HK-2 (cell line): ENCODE data around the gene CCDC194.
A peak's percentile ranks its signal among the peaks of the same experiment; 100 is the strongest.
"Not testable (repeated sequence)": the region's sequence is repeated elsewhere in the genome, so short reads cannot be mapped to it uniquely, and the experiment has no call there.

Source experiments
- DNase-seq: peaks from one replicate; pipeline ENCODE4 v3.0.0-alpha.2; 2018; ENCODE audit not compliant: unreplicated experiment

Gene CCDC194

DNA sequence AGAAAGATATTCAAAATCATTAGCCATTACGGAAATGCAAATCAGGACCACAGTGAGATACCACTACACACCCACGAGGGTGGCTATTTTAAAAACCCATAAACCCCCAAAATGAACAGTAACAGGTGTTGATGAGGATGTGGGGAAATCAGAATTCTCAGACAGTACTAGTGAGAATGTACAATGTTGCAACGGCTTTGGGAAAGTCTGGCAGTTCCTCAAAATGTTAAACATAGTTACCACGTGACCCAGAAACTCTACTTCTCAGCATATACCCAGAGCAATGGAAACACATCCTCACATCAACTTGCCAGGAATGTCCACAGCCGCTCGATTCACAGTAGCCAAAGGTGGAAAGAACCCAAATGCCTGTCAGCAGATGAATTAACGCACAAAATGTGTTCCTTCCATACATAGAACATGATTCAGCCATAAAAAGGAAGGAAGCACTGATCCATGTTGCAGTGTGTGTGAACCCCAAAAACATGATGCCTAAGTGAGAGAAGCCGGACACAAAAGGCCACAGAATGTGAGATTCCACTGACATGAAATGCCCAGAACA, 23.9 kb downstream of the CCDC194 start:
- no peak for DNase-seq

DNA sequence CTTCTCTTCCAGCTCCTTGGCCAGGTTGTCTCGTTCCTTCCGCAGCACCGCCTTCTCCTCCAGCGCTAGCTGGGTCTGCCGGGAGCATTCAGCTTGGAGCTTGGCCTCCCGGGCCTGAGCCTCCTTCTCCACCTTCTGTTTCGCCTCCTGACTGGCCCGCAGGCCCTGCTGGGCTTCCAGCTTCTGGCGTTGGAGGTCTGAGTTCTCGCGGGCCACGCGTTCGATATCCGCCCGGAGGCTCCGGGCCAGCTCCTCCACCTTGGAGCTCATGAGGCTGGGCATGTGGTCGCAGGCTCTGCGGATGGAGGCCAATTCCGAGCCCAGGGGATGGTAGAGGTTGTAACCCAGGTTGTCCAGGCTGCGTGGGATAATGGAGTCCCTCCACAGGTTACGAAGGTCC, 28.6 kb downstream of the CCDC194 start:
- DNase-seq: no peak

DNA sequence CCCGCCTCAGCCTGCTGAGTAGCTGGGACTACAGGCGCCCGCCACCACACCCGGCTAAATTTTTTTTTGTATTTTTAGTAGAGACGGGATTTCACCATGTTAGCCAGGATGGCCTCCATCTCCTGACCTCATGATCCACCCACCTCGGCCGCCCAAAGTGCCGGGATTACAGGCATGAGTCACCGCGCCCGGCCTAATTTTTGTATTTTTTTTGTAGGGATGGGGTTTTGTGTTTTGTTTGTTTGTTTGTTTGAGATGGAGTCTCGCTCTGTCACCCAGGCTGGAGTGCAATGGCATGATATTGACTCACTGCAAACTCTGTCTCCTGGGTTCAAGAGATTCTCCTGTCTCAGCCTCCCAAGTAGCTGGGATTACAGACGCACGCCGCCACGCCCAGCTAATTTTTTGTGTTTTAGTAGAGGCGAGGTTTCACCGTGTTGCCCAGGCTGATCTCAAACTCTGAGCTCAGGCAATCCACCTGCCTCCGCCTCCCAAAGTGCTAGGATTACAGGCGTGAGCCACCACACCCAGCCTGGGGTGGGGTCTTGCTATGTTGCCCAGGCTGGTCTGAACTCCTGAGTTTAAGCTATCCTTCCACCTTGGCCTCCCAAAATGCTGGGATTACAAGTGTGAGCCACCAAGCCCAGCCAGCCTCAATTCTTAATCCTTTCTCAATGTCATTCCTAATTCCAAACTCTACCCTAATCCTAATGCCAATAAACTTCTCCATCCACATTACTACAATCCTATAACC, 30.0 kb downstream of the CCDC194 start:
- not testable (repeated sequence) for DNase-seq

DNA sequence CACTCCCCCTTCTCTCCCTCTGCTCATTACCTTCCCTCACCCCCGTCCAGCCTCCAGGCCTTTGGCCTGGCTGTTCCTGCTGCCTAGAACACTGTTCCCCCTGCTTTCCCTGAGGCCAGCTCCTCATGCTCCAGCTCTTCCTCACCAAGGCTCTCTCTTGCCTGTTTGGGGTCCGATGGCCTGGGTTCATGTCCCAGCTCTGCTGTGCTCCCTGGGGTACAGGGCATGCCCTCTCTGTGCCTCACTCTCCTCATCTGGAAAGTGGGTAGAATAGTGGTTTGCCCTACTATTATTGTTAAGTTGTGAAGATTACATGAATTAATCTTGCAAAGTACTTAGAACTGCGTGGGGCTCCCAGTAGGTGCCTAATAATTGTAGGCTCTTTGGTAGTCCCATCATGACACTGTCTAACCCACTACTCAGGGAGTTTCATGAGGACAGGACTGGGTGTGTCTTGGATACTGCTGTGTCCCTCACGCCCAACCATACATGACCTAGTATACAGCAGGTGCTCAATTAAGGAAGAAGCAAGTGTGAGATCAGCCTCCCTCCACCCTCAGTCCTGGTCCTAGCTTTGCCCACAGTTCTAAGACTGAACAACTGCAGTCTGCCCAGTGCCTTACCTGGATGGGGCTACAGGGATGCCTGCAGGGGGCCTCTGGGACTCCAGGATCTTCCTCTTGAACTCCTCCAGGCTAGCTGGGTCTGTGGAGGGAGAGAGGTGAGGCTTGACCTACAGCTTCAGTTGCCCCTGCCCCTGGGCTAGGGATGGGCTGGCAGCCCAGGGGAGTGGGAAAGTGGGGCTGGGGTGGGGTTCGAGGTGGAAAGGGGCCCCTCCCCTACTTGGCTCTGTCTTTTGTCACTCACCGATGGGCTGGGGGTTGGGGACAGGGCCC, 33.8 kb downstream of the CCDC194 start:
- no peak for DNase-seq

DNA sequence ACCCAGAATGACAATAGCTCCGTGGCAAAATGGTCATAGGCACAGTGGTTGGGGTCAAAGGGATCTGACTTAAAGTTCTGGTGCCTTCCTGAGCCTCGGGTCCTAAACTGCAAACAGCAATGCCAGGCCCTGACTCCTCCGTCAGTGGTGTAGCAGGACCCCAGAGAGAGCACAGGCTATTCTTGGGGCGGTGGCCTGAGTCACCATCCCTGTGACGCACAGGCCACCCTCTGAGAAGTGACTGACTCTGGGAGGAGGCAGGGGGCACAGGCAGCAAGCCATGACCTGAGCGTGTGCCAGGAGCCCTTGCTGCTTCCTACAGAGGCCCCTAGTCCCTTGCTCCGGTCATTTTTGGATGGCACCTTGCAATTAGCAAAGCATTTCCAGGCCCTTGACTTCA, 35.6 kb downstream of the CCDC194 start:
- DNase-seq: peak; percentile 33

DNA sequence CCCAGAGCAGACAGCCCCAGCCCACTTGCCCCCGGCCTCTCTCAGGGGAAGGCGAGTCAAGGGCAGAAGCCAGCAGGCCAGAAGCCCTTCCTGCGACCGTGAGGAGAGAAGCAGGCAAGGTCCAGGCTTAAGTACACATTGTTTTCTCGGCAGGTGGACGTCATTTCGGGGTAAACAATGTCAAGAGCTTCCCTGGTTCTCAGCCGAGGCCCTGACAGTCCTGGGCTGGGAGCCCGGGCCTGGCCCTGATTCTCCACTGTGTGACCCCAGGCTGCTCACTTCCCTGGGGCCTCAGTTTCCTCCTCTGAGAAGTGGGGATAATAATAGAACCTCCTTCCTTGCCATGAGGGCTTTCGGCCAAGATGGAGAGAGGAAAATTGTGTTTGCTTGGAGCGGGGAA, 36.3 kb downstream of the CCDC194 start:
- DNase-seq: no peak

DNA sequence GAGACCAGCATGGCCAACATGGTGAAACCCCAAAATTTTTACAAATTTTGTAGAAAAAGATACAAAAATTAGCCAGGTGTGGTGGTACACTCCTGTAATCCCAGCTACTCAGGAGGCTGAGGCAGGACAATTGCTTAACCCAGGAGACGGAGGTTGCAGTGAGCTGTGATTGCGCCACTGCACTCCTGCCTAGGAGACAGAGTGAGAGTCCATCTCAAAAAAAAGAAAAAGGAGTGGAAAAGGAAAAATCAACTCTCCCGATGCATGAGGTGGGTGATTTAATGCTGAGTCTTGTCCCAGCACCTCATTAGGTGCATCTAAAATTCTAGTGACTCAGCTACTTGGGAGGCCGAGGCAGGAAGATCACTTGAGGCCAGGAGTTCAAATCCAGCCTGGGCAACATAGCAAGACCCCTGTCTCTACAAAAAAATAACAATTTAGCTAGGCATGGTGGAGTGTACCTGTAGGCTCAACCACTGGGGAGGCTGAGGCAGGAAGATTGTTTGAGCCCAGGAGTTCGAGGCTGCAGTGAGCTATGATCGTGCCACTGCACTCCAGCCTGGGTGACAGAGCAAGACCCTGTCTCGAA, 36.8 kb downstream of the CCDC194 start:
- no peak for DNase-seq

DNA sequence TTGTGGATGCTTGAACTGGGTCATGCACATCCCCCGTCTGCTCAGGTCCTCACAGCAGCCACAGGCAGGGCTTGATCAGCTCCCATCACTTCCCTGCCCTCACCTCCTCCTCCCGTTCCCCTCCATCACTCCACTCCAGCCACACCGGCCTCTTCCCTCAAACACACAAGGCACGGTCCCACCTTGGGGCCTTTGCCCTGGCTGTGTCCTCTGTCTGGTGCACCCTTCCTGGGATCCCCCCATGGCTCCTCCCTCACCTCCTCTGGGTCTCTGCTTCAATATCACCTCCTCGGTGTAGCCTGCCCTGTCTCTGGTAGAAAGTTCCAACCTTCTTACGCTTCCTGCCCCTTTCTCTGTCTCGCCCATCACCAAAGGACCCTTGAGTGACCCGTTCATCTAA, 40.6 kb downstream of the CCDC194 start:
- no peak for DNase-seq

DNA sequence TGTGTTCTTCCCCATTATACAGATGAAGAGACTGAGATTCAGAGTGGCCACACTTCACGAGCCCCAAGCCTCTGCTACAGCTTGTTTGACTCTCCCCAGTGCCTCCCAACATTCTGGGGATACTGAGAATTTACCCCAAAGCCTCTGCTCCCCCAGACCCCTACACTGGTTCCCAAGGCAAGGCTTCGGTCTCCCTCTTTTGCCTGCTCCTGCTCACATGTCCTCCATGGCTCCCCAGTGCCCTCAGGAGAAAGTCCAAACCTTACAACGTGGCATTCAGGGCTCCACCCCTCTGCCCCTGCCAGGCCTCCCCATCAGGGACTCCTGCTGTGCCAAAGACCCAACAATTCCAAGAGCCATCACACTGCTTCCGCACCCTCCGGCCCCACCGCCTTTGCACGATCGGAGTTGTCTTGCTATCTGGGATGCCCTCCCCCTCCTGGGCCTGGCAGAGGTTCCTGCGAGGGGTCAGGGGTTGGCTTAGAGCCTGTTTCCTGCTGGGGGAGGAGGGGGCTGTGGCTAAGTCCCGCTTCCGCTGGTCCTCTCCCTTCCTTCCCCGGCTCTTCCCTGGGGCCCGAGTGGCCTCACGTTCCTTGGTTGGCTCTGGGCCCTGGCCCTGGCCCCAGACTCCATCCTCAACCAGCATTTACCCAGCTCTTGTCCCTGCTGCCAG, 41.3 kb downstream of the CCDC194 start:
- no peak for DNase-seq

DNA sequence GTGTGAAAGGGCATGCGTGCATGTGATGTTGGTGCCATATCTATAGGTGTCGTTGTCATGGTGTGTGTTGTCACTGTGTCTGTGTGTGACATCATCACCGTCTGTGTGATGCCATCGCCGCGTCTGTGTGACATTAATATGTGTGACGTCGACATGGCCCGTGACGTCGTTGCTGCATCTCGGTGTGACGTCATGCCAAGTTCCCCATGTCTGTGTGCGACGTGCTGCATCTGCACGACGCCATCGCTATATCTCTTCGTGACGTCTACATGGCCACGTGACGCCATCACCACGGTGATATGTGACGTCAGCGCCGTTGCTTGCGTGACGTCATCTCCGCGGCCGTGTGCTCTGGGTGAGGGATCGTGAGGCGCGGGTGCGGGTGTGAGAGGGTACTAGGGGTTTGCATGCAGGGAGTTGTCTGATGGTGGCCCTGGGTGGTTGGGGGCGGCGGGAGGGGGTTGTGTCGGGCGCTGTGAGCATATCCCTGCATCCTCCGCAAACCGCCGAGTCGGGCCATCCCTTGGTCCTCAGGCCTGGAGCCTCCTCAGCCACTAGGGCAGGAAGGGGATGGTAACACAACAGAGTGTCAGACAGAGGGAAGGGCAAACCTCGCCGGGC, 42.1 kb downstream of the CCDC194 start:
- DNase-seq: no peak

DNA sequence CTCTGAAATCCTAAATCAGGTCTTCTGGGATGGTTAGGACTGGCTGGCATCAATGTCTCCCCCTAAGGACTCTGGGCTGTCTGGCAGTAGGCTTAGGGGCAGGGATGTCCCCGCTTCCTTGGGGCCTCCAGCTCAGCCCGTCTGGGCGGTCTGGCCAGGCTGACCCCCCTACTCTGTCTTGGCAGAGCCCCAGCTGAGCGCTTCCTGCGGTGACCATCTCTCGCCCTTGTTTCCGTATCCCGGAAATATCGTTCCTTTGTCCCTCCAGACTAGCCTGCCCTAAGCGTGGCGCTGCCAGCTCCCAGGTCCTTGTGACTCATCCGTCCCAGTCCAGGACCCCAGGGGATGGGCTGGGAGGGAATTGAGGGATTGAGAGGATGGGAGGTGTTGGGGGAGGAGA, 45.3 kb downstream of the CCDC194 start:
- DNase-seq: peak; percentile 47

DNA sequence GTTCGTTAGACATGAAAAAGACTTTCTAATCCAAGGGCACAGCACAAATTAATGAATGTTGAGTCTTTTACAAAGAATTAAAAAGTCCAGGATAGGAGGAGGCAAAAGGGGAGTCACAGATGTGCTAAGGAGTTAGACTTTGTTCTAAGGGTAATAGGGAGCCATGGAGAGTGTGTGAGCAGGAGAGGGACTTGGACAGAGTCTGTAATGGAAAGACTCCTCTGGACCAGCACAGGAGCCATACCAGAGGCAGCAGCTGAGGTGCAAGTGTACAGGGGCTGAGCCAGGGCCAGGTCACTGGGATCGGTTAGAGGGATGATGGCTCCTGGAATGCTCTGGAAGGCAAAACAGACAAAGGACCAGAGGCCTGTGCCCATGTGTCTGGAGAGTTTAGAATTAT, 46.1 kb downstream of the CCDC194 start:
- no peak for DNase-seq

DNA sequence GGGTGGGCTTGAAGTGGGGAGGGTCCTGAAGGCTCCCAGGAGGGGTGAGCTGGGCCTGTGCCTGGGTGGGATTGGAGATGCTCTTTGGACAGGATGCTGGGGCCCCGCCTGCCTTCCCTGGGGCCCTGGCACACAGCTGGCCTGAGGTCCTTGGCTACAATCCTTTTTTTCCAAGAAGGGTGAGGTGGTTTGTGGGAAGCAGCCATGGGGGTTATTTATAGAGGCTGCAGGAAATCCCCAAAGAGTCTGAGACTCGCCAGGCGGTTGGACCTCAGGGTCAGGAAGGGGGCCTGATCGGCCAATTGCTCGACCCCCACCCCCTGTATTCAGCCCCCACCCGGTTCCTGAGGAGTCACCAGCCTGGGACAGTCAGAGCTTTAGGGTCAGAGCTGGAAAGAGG, 46.6 kb downstream of the CCDC194 start:
- DNase-seq: no peak

DNA sequence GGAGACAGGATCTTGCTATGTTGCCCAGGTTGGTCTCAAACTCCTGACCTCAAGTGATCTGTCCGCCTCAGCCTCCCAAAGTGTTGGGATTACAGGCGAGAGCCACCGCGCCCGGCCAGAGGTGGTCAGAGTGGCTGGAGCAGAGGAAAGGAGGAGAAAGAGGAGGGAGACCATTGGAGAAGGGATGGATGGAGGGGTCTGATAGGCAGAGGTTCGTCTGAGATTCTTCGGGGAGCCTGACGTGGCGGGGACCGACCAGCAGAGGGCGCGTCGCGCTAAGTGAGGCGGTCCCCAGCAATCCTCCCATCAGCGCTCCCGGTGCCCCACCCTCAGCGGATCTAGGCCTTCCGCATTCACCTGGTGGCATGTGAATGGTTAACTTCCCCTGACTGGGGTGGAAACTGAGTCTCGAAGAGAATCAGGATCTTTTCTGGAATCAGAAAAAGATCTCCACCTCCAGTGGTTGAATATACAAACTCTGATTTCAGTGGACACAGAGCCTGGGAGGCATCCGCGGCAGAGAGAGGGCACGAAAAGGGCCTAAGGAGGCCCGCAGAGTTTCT, 47.8 kb downstream of the CCDC194 start:
- DNase-seq: peak; percentile 81

DNA sequence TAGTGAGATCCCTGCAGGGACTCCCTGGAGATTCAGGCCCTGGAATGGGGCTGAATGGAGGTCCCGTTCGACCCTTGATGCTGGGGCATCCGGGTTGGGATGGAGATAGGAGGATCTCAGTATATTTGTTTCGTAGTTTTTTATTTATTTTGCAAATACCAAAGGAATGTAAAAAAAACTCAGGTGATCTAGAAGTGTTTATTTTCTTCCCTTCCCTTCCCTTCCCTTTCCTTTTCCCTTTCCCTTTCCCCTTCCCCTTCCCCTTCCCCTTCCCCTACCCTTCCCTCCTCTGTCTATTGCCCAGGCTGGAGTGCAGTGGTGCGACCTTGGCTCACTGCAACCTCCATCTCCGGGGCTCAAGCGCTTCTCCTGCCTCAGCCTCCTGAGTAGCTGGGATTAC, 52.2 kb downstream of the CCDC194 start:
- DNase-seq: no peak

DNA sequence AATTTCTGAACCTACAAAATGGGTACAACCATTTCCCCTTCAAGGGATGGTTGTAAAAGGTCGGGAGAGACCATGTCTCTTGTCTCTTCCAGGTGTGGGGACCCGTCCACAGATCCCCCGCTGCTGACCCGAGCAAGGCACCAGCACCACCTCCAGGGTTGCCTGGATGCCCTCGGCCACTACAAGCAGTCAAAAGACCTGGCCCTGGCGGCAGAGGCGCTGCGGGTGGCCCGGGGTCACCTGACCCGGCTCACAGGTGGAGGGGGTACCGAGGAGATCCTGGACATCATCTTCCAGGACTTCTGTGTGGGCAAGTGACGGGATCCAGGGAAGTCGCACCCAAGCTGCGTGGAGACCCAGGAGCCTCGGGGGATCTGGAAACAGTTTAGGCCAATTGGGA, 52.6 kb downstream of the CCDC194 start:
- no peak for DNase-seq

DNA sequence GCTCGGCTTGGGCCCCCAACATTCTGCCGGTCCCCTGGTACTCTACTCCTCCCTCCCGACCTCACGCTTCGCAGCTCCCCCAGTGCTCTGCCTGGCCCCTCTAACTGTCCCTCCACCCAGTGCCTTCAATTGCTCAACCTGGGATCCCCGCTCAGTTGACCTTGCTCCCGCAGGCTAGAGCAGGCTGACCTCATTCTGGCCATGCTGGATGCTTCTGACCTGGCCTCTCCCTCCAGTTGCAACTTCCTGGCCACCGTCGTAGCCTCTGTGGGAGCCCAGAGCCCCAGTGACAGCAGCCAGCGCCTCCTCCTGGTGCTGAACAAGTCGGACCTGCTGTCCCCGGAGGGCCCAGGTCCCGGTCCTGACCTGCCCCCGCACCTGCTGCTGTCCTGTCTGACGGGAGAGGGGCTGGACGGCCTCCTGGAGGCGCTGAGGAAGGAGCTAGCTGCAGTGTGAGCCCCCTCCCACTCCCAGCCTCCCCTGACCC, 53.1 kb downstream of the CCDC194 start:
- DNase-seq: no peak
